Activated T-helper 2 cell treated with anti-CD3 and anti-CD28 coated beads, Interferon-gamma antibody, Interleukin-2, Interleukin-4, amounts not matched to agents 10 μg/mL and 5 μg/mL and 100 μg/mL, durations not matched to agents 14 hours and 24 hours and 36 hours (primary cell): ENCODE results near the gene PARP11. TPM values are rescaled to one million over a fixed set of nuclear protein-coding genes. Genes with fewer than 3 reads are reported as not detected.
A peak's percentile ranks its signal among the peaks of the same experiment; 100 is the strongest.

Experiments
- DNase-seq: peaks from one replicate; pipeline ENCODE4 v3.0.0; 2021; ENCODE audit warnings: low spot score
- H3K27ac Mint-ChIP-seq: one replicate; pipeline ENCODE4 v1.8.0; 2021; ENCODE audit warnings: mixed read lengths
- H3K27me3 Mint-ChIP-seq: one replicate; pipeline ENCODE4 v1.8.0; 2021; ENCODE audit warnings: low read depth, mixed read lengths
- H3K36me3 Mint-ChIP-seq: one replicate; pipeline ENCODE4 v1.8.0; 2021; ENCODE audit warnings: low read depth, mixed read lengths
- H3K4me1 Mint-ChIP-seq: one replicate; pipeline ENCODE4 v1.8.0; 2021; ENCODE audit warnings: low read depth, mixed read lengths
- H3K4me3 Mint-ChIP-seq: one replicate; pipeline ENCODE4 v1.8.0; 2021; ENCODE audit warnings: low read depth, mild to moderate bottlenecking, moderate library complexity, mixed read lengths
- H3K9me3 Mint-ChIP-seq: one replicate; pipeline ENCODE4 v1.8.0; 2021; ENCODE audit warnings: mixed read lengths
- intact Hi-C: fragments of 100-400 bp; cut with micrococcal nuclease; formaldehyde crosslinking; loops from one replicate; pipeline ENCODE4 v1.15.1; 2023
- total RNA-seq: library from RNA; stranded (reverse); gene quantifications from 2 replicates; pipeline ENCODE4 v1.2.3, GENCODE V29; 2022

PARP11 gene
- total RNA-seq, 1 donor from 2014 or later: 16.0 TPM

GRCh38 chr12:3897371-3897971 lies 24.3 kb upstream of the PARP11 start:
- Mint-ChIP-seq H3K27ac (peak overlapping the region; percentile 88), H3K4me1 (peaks cover 35% of the 10 kb centered on the region), H3K9me3 (no peaks in the 10 kb centered on the region), H3K4me3 (peak overlapping the region; percentile 57), H3K27me3 (no peaks in the 10 kb centered on the region), H3K36me3 (no peaks in the 10 kb centered on the region)
- DNase-seq: peak; percentile 22
- intact Hi-C loops: no loop called here

- H3K27ac Mint-ChIP-seq: peak overlapping the region; percentile 88
- peak overlapping the region; percentile 57 for H3K4me3 Mint-ChIP-seq
- H3K4me1 Mint-ChIP-seq: peaks cover 35% of the 10 kb centered on the region
- intact Hi-C loops: no loop called here
- DNase-seq: no peak
- no peaks in the 10 kb centered on the region for H3K36me3 Mint-ChIP-seq
- no peaks in the 10 kb centered on the region for H3K9me3 Mint-ChIP-seq
- no peaks in the 10 kb centered on the region for H3K27me3 Mint-ChIP-seq
Observed at GRCh38 chr12:3896801-3897351, 23.7 kb upstream of the PARP11 start.

GRCh38 chr12:3896356-3896755 lies 23.2 kb upstream of the PARP11 start:
- H3K27ac Mint-ChIP-seq: no peak overlapping the region
- no peak overlapping the region for H3K4me3 Mint-ChIP-seq
- intact Hi-C loops: no loop called here

GRCh38 chr12:3892631-3893030 lies 19.4 kb upstream of the PARP11 start:
- H3K27ac Mint-ChIP-seq: no peak overlapping the region
- no peaks in the 10 kb centered on the region for H3K9me3 Mint-ChIP-seq
- H3K4me1 Mint-ChIP-seq: peaks cover 20% of the 10 kb centered on the region
- no peak for DNase-seq
- no peaks in the 10 kb centered on the region for H3K27me3 Mint-ChIP-seq
- intact Hi-C loops: no loop called here
- H3K36me3 Mint-ChIP-seq: no peaks in the 10 kb centered on the region
- H3K4me3 Mint-ChIP-seq: no peak overlapping the region

More at GRCh38 chr12:3896356-3896755, 23.2 kb upstream of the PARP11 start:
- Mint-ChIP-seq H3K27me3 (no peaks in the 10 kb centered on the region), H3K9me3 (no peaks in the 10 kb centered on the region), H3K36me3 (no peaks in the 10 kb centered on the region), H3K4me1 (peaks cover 35% of the 10 kb centered on the region)
- DNase-seq: no peak

GRCh38 chr12:3891201-3891600 lies 18.0 kb upstream of the PARP11 start:
- no peak overlapping the region for H3K4me3 Mint-ChIP-seq
- no peaks in the 10 kb centered on the region for H3K36me3 Mint-ChIP-seq

GRCh38 chr12:3888659-3889058 lies 15.5 kb upstream of the PARP11 start:
- Mint-ChIP-seq H3K36me3 (no peaks in the 10 kb centered on the region), H3K4me3 (no peak overlapping the region), H3K27ac (no peak overlapping the region), H3K27me3 (peaks cover 4% of the 10 kb centered on the region), H3K9me3 (no peaks in the 10 kb centered on the region), H3K4me1 (peaks cover 16% of the 10 kb centered on the region)
- intact Hi-C loops: loop anchor here (5.0 kb wide), 2 partner anchors 99 to 219 kb away; no protein-coding TSS in a partner anchor
- no peak for DNase-seq

More at GRCh38 chr12:3891201-3891600, 18.0 kb upstream of the PARP11 start:
- Mint-ChIP-seq H3K27ac (no peak overlapping the region), H3K4me1 (peaks cover 10% of the 10 kb centered on the region), H3K27me3 (no peaks in the 10 kb centered on the region), H3K9me3 (no peaks in the 10 kb centered on the region)
- intact Hi-C loops: no loop called here
- DNase-seq: no peak

GRCh38 chr12:3885277-3886094 lies 12.3 kb upstream of the PARP11 start:
- Mint-ChIP-seq H3K27me3 (peaks cover 8% of the 10 kb centered on the region), H3K36me3 (no peaks in the 10 kb centered on the region), H3K27ac (no peak overlapping the region), H3K9me3 (no peaks in the 10 kb centered on the region), H3K4me1 (peaks cover 14% of the 10 kb centered on the region), H3K4me3 (no peak overlapping the region)
- intact Hi-C loops: loop anchor here (1.0 to 5.0 kb wide), 5 partner anchors 77 to 392 kb away; no protein-coding TSS in a partner anchor
- no peak for DNase-seq

- intact Hi-C loops: loop anchor here (1.0 to 5.0 kb wide), 6 partner anchors 78 to 643 kb away; no protein-coding TSS in a partner anchor
- no peak overlapping the region for H3K4me3 Mint-ChIP-seq
- no peaks in the 10 kb centered on the region for H3K36me3 Mint-ChIP-seq
- DNase-seq: no peak
- H3K27ac Mint-ChIP-seq: no peak overlapping the region
- peaks cover 18% of the 10 kb centered on the region for H3K4me1 Mint-ChIP-seq
- H3K27me3 Mint-ChIP-seq: peaks cover 8% of the 10 kb centered on the region
- H3K9me3 Mint-ChIP-seq: no peaks in the 10 kb centered on the region
Observed at GRCh38 chr12:3884671-3885070, 11.5 kb upstream of the PARP11 start.

- Mint-ChIP-seq H3K9me3 (peaks cover 5% of the 10 kb centered on the region), H3K4me1 (peaks cover 21% of the 10 kb centered on the region), H3K27ac (no peak overlapping the region), H3K36me3 (no peaks in the 10 kb centered on the region), H3K4me3 (no peak overlapping the region), H3K27me3 (peaks cover 8% of the 10 kb centered on the region)
- intact Hi-C loops: loop anchor here (5.0 kb wide), 1 partner anchor 644 kb away; no protein-coding TSS in a partner anchor
- no peak for DNase-seq
Observed at GRCh38 chr12:3882896-3883564, 9.8 kb upstream of the PARP11 start.

GRCh38 chr12:3882406-3882805 lies 9.2 kb upstream of the PARP11 start:
- Mint-ChIP-seq H3K27ac (no peak overlapping the region), H3K27me3 (peaks cover 8% of the 10 kb centered on the region), H3K36me3 (peaks cover 4% of the 10 kb centered on the region), H3K9me3 (peaks cover 9% of the 10 kb centered on the region), H3K4me3 (no peak overlapping the region), H3K4me1 (peaks cover 21% of the 10 kb centered on the region)
- intact Hi-C loops: loop anchor here (5.0 kb wide), 1 partner anchor 645 kb away; no protein-coding TSS in a partner anchor
- no peak for DNase-seq

GRCh38 chr12:3881281-3881950 lies 8.2 kb upstream of the PARP11 start:
- Mint-ChIP-seq H3K4me1 (peaks cover 18% of the 10 kb centered on the region), H3K27me3 (peaks cover 8% of the 10 kb centered on the region), H3K27ac (no peak overlapping the region), H3K4me3 (no peak overlapping the region), H3K36me3 (peaks cover 4% of the 10 kb centered on the region), H3K9me3 (peaks cover 9% of the 10 kb centered on the region)
- DNase-seq: no peak
- intact Hi-C loops: loop anchor here (5.0 kb wide), 1 partner anchor 646 kb away; no protein-coding TSS in a partner anchor

- Mint-ChIP-seq H3K27ac (no peak overlapping the region), H3K9me3 (peaks cover 9% of the 10 kb centered on the region), H3K27me3 (peaks cover 5% of the 10 kb centered on the region), H3K4me3 (no peak overlapping the region), H3K4me1 (peaks cover 12% of the 10 kb centered on the region), H3K36me3 (peaks cover 4% of the 10 kb centered on the region)
- no peak for DNase-seq
- intact Hi-C loops: loop anchor here (5.0 to 10.0 kb wide), 2 partner anchors 647 to 945 kb away; no protein-coding TSS in a partner anchor
Observed at GRCh38 chr12:3879846-3880245, 6.6 kb upstream of the PARP11 start.
